HCT116 (cell line): ENCODE data around the gene SUCNR1.

ENCODE experiments used
- EGR1 ChIP-seq: IDR thresholded peaks from 2 replicates; pipeline ENCODE4 v1.6.1; 2012; ENCODE audit warnings: low read depth
- EZH2 ChIP-seq: fragments of 200-600 bp; sonication (generic); IDR thresholded peaks from 2 replicates; pipeline ENCODE4 v1.6.1; 2017; ENCODE audit warnings: antibody characterized with exemption, mixed run types
- EZH2phosphoT487 ChIP-seq: fragments of 200-600 bp; IDR thresholded peaks from 2 replicates; pipeline ENCODE4 v1.6.1; 2018; ENCODE audit warnings: antibody characterized with exemption, borderline replicate concordance
- FOSL1 ChIP-seq: IDR thresholded peaks from 2 replicates; pipeline ENCODE4 v1.6.1; 2012; ENCODE audit warnings: low read depth
- JUND ChIP-seq: IDR thresholded peaks from 2 replicates; pipeline ENCODE4 v1.6.1; 2012
- POLR2A ChIP-seq: IDR thresholded peaks from 2 replicates; pipeline ENCODE4 v1.7.0; 2011; ENCODE audit warnings: borderline replicate concordance; ENCODE audit not compliant: insufficient read depth, insufficient read length; ENCODE audit errors: extremely low read depth
- TCF7L2 ChIP-seq: IDR thresholded peaks from 2 replicates; pipeline ENCODE4 v1.7.0; 2011; ENCODE audit warnings: borderline replicate concordance, inconsistent platforms; ENCODE audit not compliant: insufficient read depth, insufficient read length; ENCODE audit errors: extremely low read depth
- TF ChIP-seq, protein P1 (sequence below): IDR thresholded peaks from 2 replicates; pipeline ENCODE4 v1.6.1; 2011; ENCODE audit warnings: mild to moderate bottlenecking, low read length, moderate library complexity; ENCODE audit not compliant: insufficient replicate concordance; ENCODE audit errors: extremely low read depth
- TF ChIP-seq, protein P2 (sequence below), 3 experiments: fragments of 200-600 bp in 1 of 3; sonication (generic) in 1 of 3; IDR thresholded peaks in 2 of 3; conservative IDR thresholded peaks in 1 of 3; 2 replicates each; pipeline ENCODE4 v1.5.1; 2012 to 2017; ENCODE audit warnings: low read depth in 2 of 3, low read length in 2 of 3, antibody characterized with exemption in 1 of 3, borderline replicate concordance in 1 of 3, control low read depth in 1 of 3, mild to moderate bottlenecking in 1 of 3, mixed read lengths in 1 of 3, mixed run types in 1 of 3, moderate library complexity in 1 of 3; ENCODE audit not compliant: insufficient read depth in 1 of 3
- TF ChIP-seq, protein P3 (sequence below): IDR thresholded peaks from 2 replicates; pipeline ENCODE4 v1.6.1; 2012; ENCODE audit warnings: low read depth
- TF ChIP-seq, protein P4 (sequence below): IDR thresholded peaks from 2 replicates; pipeline ENCODE4 v1.6.1; 2012
- TF ChIP-seq, protein P5 (sequence below): IDR thresholded peaks from 2 replicates; pipeline ENCODE4 v1.6.1; 2012

DNA sequence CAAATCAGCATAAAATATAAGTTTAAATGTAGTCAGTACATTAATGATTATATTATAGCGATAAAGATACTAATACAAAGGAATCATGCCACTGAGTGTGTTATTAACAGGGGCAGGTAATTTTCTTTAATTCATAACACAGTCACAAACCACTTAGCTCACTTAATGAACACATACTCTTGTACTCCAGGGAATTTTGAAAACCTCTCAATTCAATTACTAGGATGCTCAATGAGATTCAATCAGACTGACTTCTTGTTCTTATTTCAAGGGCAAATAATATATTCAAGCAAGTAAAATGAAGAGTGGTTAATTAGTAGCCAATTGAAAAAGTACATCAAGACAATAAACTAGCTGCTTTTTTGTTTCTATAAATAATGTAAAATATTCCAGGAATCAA, 5.8 kb upstream of the SUCNR1 start:
- TF ChIP-seq, protein P1, sequence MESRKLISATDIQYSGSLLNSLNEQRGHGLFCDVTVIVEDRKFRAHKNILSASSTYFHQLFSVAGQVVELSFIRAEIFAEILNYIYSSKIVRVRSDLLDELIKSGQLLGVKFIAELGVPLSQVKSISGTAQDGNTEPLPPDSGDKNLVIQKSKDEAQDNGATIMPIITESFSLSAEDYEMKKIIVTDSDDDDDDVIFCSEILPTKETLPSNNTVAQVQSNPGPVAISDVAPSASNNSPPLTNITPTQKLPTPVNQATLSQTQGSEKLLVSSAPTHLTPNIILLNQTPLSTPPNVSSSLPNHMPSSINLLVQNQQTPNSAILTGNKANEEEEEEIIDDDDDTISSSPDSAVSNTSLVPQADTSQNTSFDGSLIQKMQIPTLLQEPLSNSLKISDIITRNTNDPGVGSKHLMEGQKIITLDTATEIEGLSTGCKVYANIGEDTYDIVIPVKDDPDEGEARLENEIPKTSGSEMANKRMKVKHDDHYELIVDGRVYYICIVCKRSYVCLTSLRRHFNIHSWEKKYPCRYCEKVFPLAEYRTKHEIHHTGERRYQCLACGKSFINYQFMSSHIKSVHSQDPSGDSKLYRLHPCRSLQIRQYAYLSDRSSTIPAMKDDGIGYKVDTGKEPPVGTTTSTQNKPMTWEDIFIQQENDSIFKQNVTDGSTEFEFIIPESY: no peak
- TF ChIP-seq POLR2A: no peak
- TF ChIP-seq EZH2phosphoT487: no peak
- TF ChIP-seq JUND: no peak
- TF ChIP-seq, protein P2, sequence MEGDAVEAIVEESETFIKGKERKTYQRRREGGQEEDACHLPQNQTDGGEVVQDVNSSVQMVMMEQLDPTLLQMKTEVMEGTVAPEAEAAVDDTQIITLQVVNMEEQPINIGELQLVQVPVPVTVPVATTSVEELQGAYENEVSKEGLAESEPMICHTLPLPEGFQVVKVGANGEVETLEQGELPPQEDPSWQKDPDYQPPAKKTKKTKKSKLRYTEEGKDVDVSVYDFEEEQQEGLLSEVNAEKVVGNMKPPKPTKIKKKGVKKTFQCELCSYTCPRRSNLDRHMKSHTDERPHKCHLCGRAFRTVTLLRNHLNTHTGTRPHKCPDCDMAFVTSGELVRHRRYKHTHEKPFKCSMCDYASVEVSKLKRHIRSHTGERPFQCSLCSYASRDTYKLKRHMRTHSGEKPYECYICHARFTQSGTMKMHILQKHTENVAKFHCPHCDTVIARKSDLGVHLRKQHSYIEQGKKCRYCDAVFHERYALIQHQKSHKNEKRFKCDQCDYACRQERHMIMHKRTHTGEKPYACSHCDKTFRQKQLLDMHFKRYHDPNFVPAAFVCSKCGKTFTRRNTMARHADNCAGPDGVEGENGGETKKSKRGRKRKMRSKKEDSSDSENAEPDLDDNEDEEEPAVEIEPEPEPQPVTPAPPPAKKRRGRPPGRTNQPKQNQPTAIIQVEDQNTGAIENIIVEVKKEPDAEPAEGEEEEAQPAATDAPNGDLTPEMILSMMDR (IDR thresholded peaks at IDR 0.05 in 2 of 3, conservative IDR thresholded peaks at IDR 0.05 in 1 of 3; ENCODE audit: borderline replicate concordance in 1 of 3, insufficient read depth in 1 of 3, low read depth in 2 of 3, low read length in 2 of 3): no peak
- no peak for TF ChIP-seq EGR1
- TF ChIP-seq, protein P3, sequence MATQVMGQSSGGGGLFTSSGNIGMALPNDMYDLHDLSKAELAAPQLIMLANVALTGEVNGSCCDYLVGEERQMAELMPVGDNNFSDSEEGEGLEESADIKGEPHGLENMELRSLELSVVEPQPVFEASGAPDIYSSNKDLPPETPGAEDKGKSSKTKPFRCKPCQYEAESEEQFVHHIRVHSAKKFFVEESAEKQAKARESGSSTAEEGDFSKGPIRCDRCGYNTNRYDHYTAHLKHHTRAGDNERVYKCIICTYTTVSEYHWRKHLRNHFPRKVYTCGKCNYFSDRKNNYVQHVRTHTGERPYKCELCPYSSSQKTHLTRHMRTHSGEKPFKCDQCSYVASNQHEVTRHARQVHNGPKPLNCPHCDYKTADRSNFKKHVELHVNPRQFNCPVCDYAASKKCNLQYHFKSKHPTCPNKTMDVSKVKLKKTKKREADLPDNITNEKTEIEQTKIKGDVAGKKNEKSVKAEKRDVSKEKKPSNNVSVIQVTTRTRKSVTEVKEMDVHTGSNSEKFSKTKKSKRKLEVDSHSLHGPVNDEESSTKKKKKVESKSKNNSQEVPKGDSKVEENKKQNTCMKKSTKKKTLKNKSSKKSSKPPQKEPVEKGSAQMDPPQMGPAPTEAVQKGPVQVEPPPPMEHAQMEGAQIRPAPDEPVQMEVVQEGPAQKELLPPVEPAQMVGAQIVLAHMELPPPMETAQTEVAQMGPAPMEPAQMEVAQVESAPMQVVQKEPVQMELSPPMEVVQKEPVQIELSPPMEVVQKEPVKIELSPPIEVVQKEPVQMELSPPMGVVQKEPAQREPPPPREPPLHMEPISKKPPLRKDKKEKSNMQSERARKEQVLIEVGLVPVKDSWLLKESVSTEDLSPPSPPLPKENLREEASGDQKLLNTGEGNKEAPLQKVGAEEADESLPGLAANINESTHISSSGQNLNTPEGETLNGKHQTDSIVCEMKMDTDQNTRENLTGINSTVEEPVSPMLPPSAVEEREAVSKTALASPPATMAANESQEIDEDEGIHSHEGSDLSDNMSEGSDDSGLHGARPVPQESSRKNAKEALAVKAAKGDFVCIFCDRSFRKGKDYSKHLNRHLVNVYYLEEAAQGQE: no peak
- TF ChIP-seq, protein P4, sequence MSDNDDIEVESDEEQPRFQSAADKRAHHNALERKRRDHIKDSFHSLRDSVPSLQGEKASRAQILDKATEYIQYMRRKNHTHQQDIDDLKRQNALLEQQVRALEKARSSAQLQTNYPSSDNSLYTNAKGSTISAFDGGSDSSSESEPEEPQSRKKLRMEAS: no peak
- TF ChIP-seq, protein P5, sequence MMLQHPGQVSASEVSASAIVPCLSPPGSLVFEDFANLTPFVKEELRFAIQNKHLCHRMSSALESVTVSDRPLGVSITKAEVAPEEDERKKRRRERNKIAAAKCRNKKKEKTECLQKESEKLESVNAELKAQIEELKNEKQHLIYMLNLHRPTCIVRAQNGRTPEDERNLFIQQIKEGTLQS: no peak
- TF ChIP-seq FOSL1: no peak
- TF ChIP-seq TCF7L2: no peak
- TF ChIP-seq EZH2: no peak
